ENCODE measurements around the gene ANTKMT. TPM values are rescaled to one million over a fixed set of nuclear protein-coding genes. Genes with fewer than 3 reads are reported as not detected.

The ANTKMT gene
- total and polyA plus RNA-seq, 2 donors from 2014 or later, result 44.1 to 70.4 TPM

GRCh38 chr16:676565-676902, 44.4 kb upstream of the ANTKMT start:
- H3K27me3 ChIP-seq (ENCODE audit: control insufficient read depth, insufficient read depth, low read length), result no peaks in the 10 kb centered on the region
- peaks cover 0 to 10% (median 3%) of the 10 kb centered on the region in 3 donors for H3K36me3 ChIP-seq (ENCODE audit: control insufficient read depth in 2 of 3, insufficient read depth in 3 of 3, low read length in 3 of 3)
- no peak overlapping the region for H3K9ac ChIP-seq (ENCODE audit: low read length in 3 of 3)
- H3K4me3 ChIP-seq (ENCODE audit: low read length in 3 of 3), result no peak overlapping the region
- no peak for TF ChIP-seq CTCF (IDR thresholded peaks at IDR 0.05; ENCODE audit: borderline replicate concordance, extremely low read depth, insufficient read depth)
- intact Hi-C loops (cut with DNase I), result no loop called here
- H3K4me1 ChIP-seq (ENCODE audit: control insufficient read depth in 2 of 3, insufficient read depth in 2 of 3, low read depth in 1 of 3, low read length in 3 of 3), result peaks cover 0 to 18% (median 6%) of the 10 kb centered on the region in 3 donors
- no peaks in the 10 kb centered on the region for H3K9me3 ChIP-seq (ENCODE audit: control insufficient read depth in 2 of 3, insufficient read depth in 1 of 3, low read length in 3 of 3)
- no peak for FAIRE-seq
- H3K27ac ChIP-seq (ENCODE audit: low read depth in 2 of 2, low read length in 2 of 2), result no peak overlapping the region
- DNase-seq, result no peak

GRCh38 chr16:676913-677312, 44.0 kb upstream of the ANTKMT start:
- H3K27ac ChIP-seq (ENCODE audit: low read depth in 2 of 2, low read length in 2 of 2), result no peak overlapping the region
- no peaks in the 10 kb centered on the region for H3K27me3 ChIP-seq (ENCODE audit: control insufficient read depth, insufficient read depth, low read length)
- H3K36me3 ChIP-seq (ENCODE audit: control insufficient read depth in 2 of 3, insufficient read depth in 3 of 3, low read length in 3 of 3), result peaks cover 3 to 11% (median 6%) of the 10 kb centered on the region in 3 donors
- intact Hi-C loops (cut with DNase I), result no loop called here
- FAIRE-seq (no peak), DNase-seq (peak in 1 of 5 donors; percentile 81)
- H3K9me3 ChIP-seq (ENCODE audit: control insufficient read depth in 2 of 3, insufficient read depth in 1 of 3, low read length in 3 of 3), result no peaks in the 10 kb centered on the region
- peaks cover 0 to 22% (median 7%) of the 10 kb centered on the region in 3 donors for H3K4me1 ChIP-seq (ENCODE audit: control insufficient read depth in 2 of 3, insufficient read depth in 2 of 3, low read depth in 1 of 3, low read length in 3 of 3)
- no peak for TF ChIP-seq CTCF (IDR thresholded peaks at IDR 0.05; ENCODE audit: borderline replicate concordance, extremely low read depth, insufficient read depth)
- no peak overlapping the region for H3K9ac ChIP-seq (ENCODE audit: low read length in 3 of 3)
- H3K4me3 ChIP-seq (ENCODE audit: low read length in 3 of 3), result no peak overlapping the region

GRCh38 chr16:677316-678190, 43.4 kb upstream of the ANTKMT start:
- Histone ChIP-seq H3K4me3 (ENCODE audit: low read length in 3 of 3) (no peak overlapping the region), H3K27ac (ENCODE audit: low read depth in 2 of 2, low read length in 2 of 2) (no peak overlapping the region), H3K36me3 (ENCODE audit: control insufficient read depth in 2 of 3, insufficient read depth in 3 of 3, low read length in 3 of 3) (peaks cover 5 to 13% (median 11%) of the 10 kb centered on the region in 3 donors), H3K9me3 (ENCODE audit: control insufficient read depth in 2 of 3, insufficient read depth in 1 of 3, low read length in 3 of 3) (no peaks in the 10 kb centered on the region), H3K4me1 (ENCODE audit: control insufficient read depth in 2 of 3, insufficient read depth in 2 of 3, low read depth in 1 of 3, low read length in 3 of 3) (peaks cover 0 to 29% (median 7%) of the 10 kb centered on the region in 3 donors), H3K9ac (ENCODE audit: low read length in 3 of 3) (no peak overlapping the region), H3K27me3 (ENCODE audit: control insufficient read depth, insufficient read depth, low read length) (no peaks in the 10 kb centered on the region)
- DNase-seq (peak in 1 of 5 donors; percentile 84), FAIRE-seq (no peak)
- TF ChIP-seq CTCF (IDR thresholded peaks at IDR 0.05; ENCODE audit: borderline replicate concordance, extremely low read depth, insufficient read depth), result no peak
- intact Hi-C loops (cut with DNase I), result no loop called here

Data from kidney (tissue), 14 donors.